Stimulated activated naive B cell treated with anti-CD40 and anti-IgM and Interleukin-4, amounts not matched to agents 10 μg/mL and 1 μg/mL and 100 μg/mL, for 72 hours (primary cell): ENCODE results near the gene PIAS3.
A peak's percentile ranks its signal among the peaks of the same experiment; 100 is the strongest.

ENCODE experiments used
- ATAC-seq, 2 donors: fragments of 150-1000 bp; cut with Tn5 transposase; replicated peaks; 2 replicates each; pipeline ENCODE4 v1.10.0; 2021; ENCODE audit warnings: moderate library complexity in 1 of 2
- DNase-seq: peaks from one replicate; pipeline ENCODE4 v3.0.0; 2021
- H3K27ac Mint-ChIP-seq: one replicate; pipeline ENCODE4 v1.8.0; 2022; ENCODE audit warnings: mild to moderate bottlenecking, mixed read lengths
- H3K27me3 Mint-ChIP-seq, 2 donors: one replicate each; pipeline ENCODE4 v1.8.0; 2022; ENCODE audit warnings: mixed read lengths in 2 of 2
- H3K36me3 Mint-ChIP-seq, 2 donors: one replicate each; pipeline ENCODE4 v1.8.0; 2022; ENCODE audit warnings: mixed read lengths in 2 of 2, mild to moderate bottlenecking in 1 of 2
- H3K4me1 Mint-ChIP-seq, 2 donors: one replicate each; pipeline ENCODE4 v1.8.0; 2022; ENCODE audit warnings: mixed read lengths in 2 of 2, mild to moderate bottlenecking in 1 of 2
- H3K4me3 Mint-ChIP-seq, 2 donors: one replicate each; pipeline ENCODE4 v1.8.0; 2022; ENCODE audit warnings: mild to moderate bottlenecking in 2 of 2, mixed read lengths in 2 of 2, moderate library complexity in 1 of 2
- H3K9me3 Mint-ChIP-seq, 2 donors: one replicate each; pipeline ENCODE4 v1.8.0; 2022; ENCODE audit warnings: mixed read lengths in 2 of 2, mild to moderate bottlenecking in 1 of 2

PIAS3 gene

GRCh38 chr1:145886816-145887215, 27.9 kb upstream of the PIAS3 start:
- Mint-ChIP-seq H3K27me3 (peaks cover 16 to 21% of the 10 kb centered on the region in 2 donors), H3K27ac (peak overlapping the region; percentile 71)
- no peak for ATAC-seq

GRCh38 chr1:145886390-145886789, 27.5 kb upstream of the PIAS3 start:
- no peaks in the 10 kb centered on the region for H3K9me3 Mint-ChIP-seq
- H3K4me3 Mint-ChIP-seq = peak overlapping the region; percentile 67 to 89
- peaks cover 16 to 21% of the 10 kb centered on the region in 2 donors for H3K27me3 Mint-ChIP-seq
- H3K36me3 Mint-ChIP-seq = no peaks in the 10 kb centered on the region
- H3K27ac Mint-ChIP-seq = no peak overlapping the region
- H3K4me1 Mint-ChIP-seq = peaks cover 12 to 36% of the 10 kb centered on the region in 2 donors
- ATAC-seq = no peak
- DNase-seq = no peak

More at GRCh38 chr1:145886816-145887215, 27.9 kb upstream of the PIAS3 start:
- no peak for DNase-seq
- H3K36me3 Mint-ChIP-seq = no peaks in the 10 kb centered on the region
- H3K4me1 Mint-ChIP-seq = peaks cover 12 to 36% of the 10 kb centered on the region in 2 donors
- H3K9me3 Mint-ChIP-seq = no peaks in the 10 kb centered on the region
- H3K4me3 Mint-ChIP-seq = peak overlapping the region in 1 of 2 donors; percentile 55

GRCh38 chr1:145885738-145886287, 26.9 kb upstream of the PIAS3 start, which contains the start of gene ANKRD35:
Gene ANKRD35 (minus strand): TSS chr1:145885866. CDS start chr1:145885758, 108 bp downstream.
- Mint-ChIP-seq H3K36me3 (no peaks in the 10 kb centered on the region), H3K4me1 (peaks cover 12 to 36% of the 10 kb centered on the region in 2 donors), H3K9me3 (no peaks in the 10 kb centered on the region), H3K27ac (peak within 1 kb of the TSS; percentile 5), H3K27me3 (peaks cover 16 to 21% of the 10 kb centered on the region in 2 donors), H3K4me3 (peak within 1 kb of the TSS; percentile 67 to 89)
- ATAC-seq (peak; percentile 100), DNase-seq (peak; percentile 81)

GRCh38 chr1:145884675-145885074, 25.8 kb upstream of the PIAS3 start:
- Mint-ChIP-seq H3K27me3 (peaks cover 16 to 21% of the 10 kb centered on the region in 2 donors), H3K27ac (peak overlapping the region; percentile 5), H3K4me1 (peaks cover 12 to 36% of the 10 kb centered on the region in 2 donors), H3K36me3 (no peaks in the 10 kb centered on the region), H3K4me3 (peak overlapping the region; percentile 9 to 67), H3K9me3 (no peaks in the 10 kb centered on the region)
- ATAC-seq (no peak), DNase-seq (no peak)

- no peak overlapping the region for H3K4me3 Mint-ChIP-seq
- no peaks in the 10 kb centered on the region for H3K9me3 Mint-ChIP-seq
Observed at GRCh38 chr1:145879775-145880174, 20.9 kb upstream of the PIAS3 start.

GRCh38 chr1:145878724-145879123, 19.8 kb upstream of the PIAS3 start:
- Mint-ChIP-seq H3K9me3 (no peaks in the 10 kb centered on the region), H3K4me1 (peaks cover 2 to 11% of the 10 kb centered on the region in 2 donors), H3K36me3 (no peaks in the 10 kb centered on the region), H3K27me3 (peaks cover 16 to 22% of the 10 kb centered on the region in 2 donors), H3K27ac (no peak overlapping the region), H3K4me3 (no peak overlapping the region)
- no peak for ATAC-seq
- DNase-seq = no peak

More at GRCh38 chr1:145879775-145880174, 20.9 kb upstream of the PIAS3 start:
- ATAC-seq (no peak), DNase-seq (no peak)
- Mint-ChIP-seq H3K27me3 (peaks cover 24% of the 10 kb centered on the region in 2 donors), H3K27ac (no peak overlapping the region), H3K4me1 (peaks cover 4 to 14% of the 10 kb centered on the region in 2 donors), H3K36me3 (no peaks in the 10 kb centered on the region)

- peaks cover 0 to 10% of the 10 kb centered on the region in 2 donors for H3K4me1 Mint-ChIP-seq
- no peaks in the 10 kb centered on the region for H3K9me3 Mint-ChIP-seq
- no peaks in the 10 kb centered on the region for H3K36me3 Mint-ChIP-seq
- ATAC-seq (no peak), DNase-seq (no peak)
- no peak overlapping the region for H3K27ac Mint-ChIP-seq
- H3K27me3 Mint-ChIP-seq = peaks cover 18 to 24% of the 10 kb centered on the region in 2 donors
- H3K4me3 Mint-ChIP-seq = no peak overlapping the region
Observed at GRCh38 chr1:145877923-145878486, 19.1 kb upstream of the PIAS3 start.

GRCh38 chr1:145874646-145875045, 15.8 kb upstream of the PIAS3 start:
- H3K36me3 Mint-ChIP-seq = no peaks in the 10 kb centered on the region
- H3K27me3 Mint-ChIP-seq = peaks cover 25 to 32% of the 10 kb centered on the region in 2 donors
- H3K4me1 Mint-ChIP-seq = peaks cover 13 to 20% of the 10 kb centered on the region in 2 donors
- no peaks in the 10 kb centered on the region for H3K9me3 Mint-ChIP-seq
- no peak for DNase-seq
- no peak overlapping the region for H3K4me3 Mint-ChIP-seq
- ATAC-seq = no peak
- no peak overlapping the region for H3K27ac Mint-ChIP-seq

GRCh38 chr1:145871994-145872924, 13.4 kb upstream of the PIAS3 start:
- DNase-seq (peak; percentile 13), ATAC-seq (peak; percentile 83 to 85)
- Mint-ChIP-seq H3K36me3 (no peaks in the 10 kb centered on the region), H3K27me3 (peaks cover 25 to 36% of the 10 kb centered on the region in 2 donors), H3K4me3 (peak overlapping the region; percentile 78 to 81), H3K27ac (peak overlapping the region; percentile 59), H3K4me1 (peaks cover 13 to 20% of the 10 kb centered on the region in 2 donors), H3K9me3 (no peaks in the 10 kb centered on the region)

- Mint-ChIP-seq H3K4me1 (peaks cover 13 to 20% of the 10 kb centered on the region in 2 donors), H3K27me3 (peaks cover 22 to 24% of the 10 kb centered on the region in 2 donors), H3K27ac (no peak overlapping the region), H3K9me3 (no peaks in the 10 kb centered on the region), H3K4me3 (no peak overlapping the region), H3K36me3 (no peaks in the 10 kb centered on the region)
- DNase-seq (no peak), ATAC-seq (no peak)
Observed at GRCh38 chr1:145868232-145868631, 9.4 kb upstream of the PIAS3 start.

GRCh38 chr1:145863282-145864018, 4.6 kb upstream of the PIAS3 start:
- ATAC-seq = no peak
- Mint-ChIP-seq H3K4me3 (no peak overlapping the region), H3K27me3 (peaks cover 16 to 19% of the 10 kb centered on the region in 2 donors), H3K27ac (no peak overlapping the region), H3K36me3 (no peaks in the 10 kb centered on the region), H3K9me3 (no peaks in the 10 kb centered on the region), H3K4me1 (peaks cover under 1 to 2% of the 10 kb centered on the region in 2 donors)
- no peak for DNase-seq

GRCh38 chr1:145859491-145860023, 676 bp upstream of the PIAS3 start:
- Mint-ChIP-seq H3K4me3 (peak overlapping the region; percentile 96 to 98), H3K27ac (peak overlapping the region; percentile 93), H3K27me3 (peaks cover 6 to 8% of the 10 kb centered on the region in 2 donors), H3K36me3 (peaks cover 16 to 20% of the 10 kb centered on the region in 2 donors), H3K4me1 (peaks cover 6 to 18% of the 10 kb centered on the region in 2 donors), H3K9me3 (no peaks in the 10 kb centered on the region)
- DNase-seq (peak; percentile 78), ATAC-seq (peak; percentile 73 to 75)

- Mint-ChIP-seq H3K4me1 (peaks cover 6 to 18% of the 10 kb centered on the region in 2 donors), H3K27me3 (peaks cover 5 to 6% of the 10 kb centered on the region in 2 donors), H3K36me3 (peaks cover 26 to 30% of the 10 kb centered on the region in 2 donors), H3K4me3 (peak overlapping the region; percentile 96 to 98), H3K27ac (peak overlapping the region; percentile 93), H3K9me3 (no peaks in the 10 kb centered on the region)
- ATAC-seq = peak; percentile 30 to 44
- DNase-seq = peak; percentile 19
Observed at GRCh38 chr1:145858238-145858900, 512 bp downstream of the PIAS3 start.
